Transverse colon (tissue), 4 donors: Measurements from ENCODE around the gene CNTNAP2. TPM values are rescaled to one million over a fixed set of nuclear protein-coding genes. Genes with fewer than 3 reads are reported as not detected.

Source experiments
- DNase-seq: peaks from one replicate; pipeline ENCODE4 v3.0.0-alpha.2; 2019
- H3K27ac ChIP-seq, 4 donors: fragments of 200-600 bp; sonication (generic); 2 replicates each; pipeline ENCODE4 v1.5.1; 2016 to 2018; ENCODE audit warnings: inconsistent platforms in 4 of 4
- H3K27me3 ChIP-seq: fragments of 200-600 bp; sonication (generic); 2 replicates; pipeline ENCODE4 v1.5.1; 2017; ENCODE audit warnings: inconsistent platforms
- H3K36me3 ChIP-seq, 4 donors: fragments of 200-600 bp; sonication (generic); 2 replicates each; pipeline ENCODE4 v1.5.1; 2017 to 2019; ENCODE audit warnings: inconsistent platforms in 4 of 4
- H3K4me1 ChIP-seq, 4 donors: fragments of 200-600 bp; sonication (generic); 2 replicates each; pipeline ENCODE4 v1.5.1; 2017 to 2020; ENCODE audit warnings: inconsistent platforms in 4 of 4
- H3K4me3 ChIP-seq, 4 donors: fragments of 200-600 bp; sonication (generic); 1 replicate in 1 of 4; 2 replicates in 3 of 4; pipeline versions ENCODE4 v1.5.1 to v1.6.1; 2017 to 2019; ENCODE audit warnings: inconsistent platforms in 4 of 4
- H3K9me3 ChIP-seq, 2 donors: fragments of 200-600 bp; sonication (generic); 2 replicates each; pipeline ENCODE4 v1.5.1; 2017 to 2019; ENCODE audit warnings: inconsistent platforms in 2 of 2
- EP300 ChIP-seq: sonication (generic); formaldehyde crosslinking; IDR thresholded peaks from one replicate; pipeline ENCODE4 v1.6.1; 2017; ENCODE audit warnings: antibody characterized with exemption, low read depth
- POLR2A ChIP-seq: fragments of 450-650 bp; IDR thresholded peaks from one replicate; pipeline ENCODE4 v1.6.1; 2016; ENCODE audit warnings: antibody characterized with exemption, mild to moderate bottlenecking, moderate library complexity
- POLR2AphosphoS5 ChIP-seq, 3 donors: sonication (generic); formaldehyde crosslinking; IDR thresholded peaks; one replicate each; pipeline ENCODE4 v1.6.1; 2016; ENCODE audit warnings: antibody characterized with exemption in 3 of 3
- WGBS, 2 donors: methylation state at CpG; one replicate each; pipeline ENCODE4 v1.1.5; 2018; ENCODE audit warnings: low coverage in 1 of 2; 5-methylcytosine and 5-hydroxymethylcytosine counted together
- in situ Hi-C, 4 donors: fragments of 200-750 bp; cut with MboI; loops; one replicate each; pipeline versions ENCODE4 v1.15.0 to v1.15.1; 2017; ENCODE audit warnings: low sequenced_read_pairs in 3 of 4, low pct_ligation_motif_present in 1 of 4, low pct_unique_long_range_greater_than_20kb in 1 of 4
- intact Hi-C: fragments of 100-400 bp; cut with DNase I; formaldehyde crosslinking; loops from one replicate; pipeline ENCODE4 v1.15.1; 2023; ENCODE audit warnings: low total_unique reads
- total RNA-seq, 4 donors: library from RNA; depleted of rRNA; stranded (reverse); fragments of >200 nt; gene quantifications; one replicate each; pipeline ENCODE4 v1.1.0, GENCODE V29; 2016
- TF ChIP-seq, protein P1 (sequence below), 5 experiments: fragments of 200-600 bp in 3 of 5; fragments of 450-650 bp in 2 of 5; sonication (generic) in 3 of 5; IDR thresholded peaks; 1 replicate in 2 of 5; 2 replicates in 3 of 5; pipeline ENCODE4 v1.5.1; 2016 to 2017; ENCODE audit warnings: antibody characterized with exemption in 5 of 5, inconsistent platforms in 3 of 5, mild to moderate bottlenecking in 2 of 5, moderate library complexity in 1 of 5

The CNTNAP2 gene
- total RNA-seq, 4 donors from 2014 or later: 0.60 to 2.9 (median 2.4) TPM

DNA sequence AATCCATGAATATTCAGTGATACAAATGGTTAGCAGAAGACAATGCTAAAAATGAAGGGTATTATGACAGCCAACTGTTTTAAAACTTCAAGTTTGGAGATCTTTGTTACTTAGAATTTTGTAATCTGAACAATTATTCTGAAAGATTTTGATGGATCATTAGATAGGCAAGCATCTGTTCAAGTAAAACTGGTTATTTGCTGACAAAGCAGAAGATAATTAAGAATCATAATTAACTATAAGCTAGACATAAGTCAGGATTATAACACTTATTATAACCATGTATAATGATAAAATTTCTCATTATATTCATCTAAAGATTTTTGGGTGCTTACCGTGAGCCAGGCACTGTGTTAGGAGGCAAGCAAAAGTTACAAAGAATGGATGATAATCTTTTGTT lies 1145.1 kb downstream of the CNTNAP2 start:
- no peaks in the 10 kb centered on the region for H3K36me3 ChIP-seq
- H3K4me1 ChIP-seq: no peaks in the 10 kb centered on the region
- no peaks in the 10 kb centered on the region for H3K27me3 ChIP-seq
- TF ChIP-seq POLR2A (no peak), EP300 (no peak), POLR2AphosphoS5 (IDR thresholded peaks at IDR 0.05) (no peak)
- TF ChIP-seq, protein P1, sequence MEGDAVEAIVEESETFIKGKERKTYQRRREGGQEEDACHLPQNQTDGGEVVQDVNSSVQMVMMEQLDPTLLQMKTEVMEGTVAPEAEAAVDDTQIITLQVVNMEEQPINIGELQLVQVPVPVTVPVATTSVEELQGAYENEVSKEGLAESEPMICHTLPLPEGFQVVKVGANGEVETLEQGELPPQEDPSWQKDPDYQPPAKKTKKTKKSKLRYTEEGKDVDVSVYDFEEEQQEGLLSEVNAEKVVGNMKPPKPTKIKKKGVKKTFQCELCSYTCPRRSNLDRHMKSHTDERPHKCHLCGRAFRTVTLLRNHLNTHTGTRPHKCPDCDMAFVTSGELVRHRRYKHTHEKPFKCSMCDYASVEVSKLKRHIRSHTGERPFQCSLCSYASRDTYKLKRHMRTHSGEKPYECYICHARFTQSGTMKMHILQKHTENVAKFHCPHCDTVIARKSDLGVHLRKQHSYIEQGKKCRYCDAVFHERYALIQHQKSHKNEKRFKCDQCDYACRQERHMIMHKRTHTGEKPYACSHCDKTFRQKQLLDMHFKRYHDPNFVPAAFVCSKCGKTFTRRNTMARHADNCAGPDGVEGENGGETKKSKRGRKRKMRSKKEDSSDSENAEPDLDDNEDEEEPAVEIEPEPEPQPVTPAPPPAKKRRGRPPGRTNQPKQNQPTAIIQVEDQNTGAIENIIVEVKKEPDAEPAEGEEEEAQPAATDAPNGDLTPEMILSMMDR (IDR thresholded peaks at IDR 0.05): no peak
- no peaks in the 10 kb centered on the region for H3K9me3 ChIP-seq
- 87 to 95% methylated on average over 1 of the region's 1 CpG for WGBS, 2 donors
- intact Hi-C loops: no loop called here
- in situ Hi-C loops: loop anchor here in 1 of 4 donors (25.0 kb wide), 1 partner anchor 826 kb away; no protein-coding TSS in a partner anchor
- no peak for DNase-seq
- H3K27ac ChIP-seq: no peak overlapping the region
- H3K4me3 ChIP-seq: no peak overlapping the region

DNA sequence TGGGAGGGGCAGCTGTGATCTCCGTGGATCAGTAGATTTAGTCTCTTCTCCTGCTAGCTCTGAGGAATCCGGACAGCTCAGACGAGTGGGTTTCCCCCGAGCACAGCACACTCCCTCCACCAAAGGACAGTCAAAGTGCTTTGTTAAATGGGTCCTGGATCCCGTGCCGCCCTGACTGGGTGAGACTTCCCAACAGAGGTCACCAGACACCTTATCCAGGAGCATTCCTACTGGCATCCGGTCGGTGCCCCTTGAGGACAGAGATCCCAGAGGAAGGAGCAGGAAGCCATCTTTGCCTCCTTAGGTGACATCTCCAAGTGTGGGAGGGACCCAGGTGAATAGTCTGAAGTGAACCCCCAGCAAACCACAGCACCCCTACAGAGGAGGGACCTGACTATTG lies 1148.9 kb downstream of the CNTNAP2 start:
- no peaks in the 10 kb centered on the region for H3K27me3 ChIP-seq
- intact Hi-C loops (no loop called here), in situ Hi-C loops (loop anchor here in 1 of 4 donors (25.0 kb wide), 1 partner anchor 822 kb away; no protein-coding TSS in a partner anchor)
- 80 to 82% methylated on average over 6 to 8 of the region's 8 CpGs for WGBS, 2 donors
- no peaks in the 10 kb centered on the region for H3K4me1 ChIP-seq
- H3K4me3 ChIP-seq: no peak overlapping the region
- H3K27ac ChIP-seq: no peak overlapping the region
- H3K9me3 ChIP-seq: no peaks in the 10 kb centered on the region
- no peak for DNase-seq
- TF ChIP-seq, protein P1 (IDR thresholded peaks at IDR 0.05): no peak
- TF ChIP-seq EP300: no peak
- no peak for TF ChIP-seq POLR2A
- TF ChIP-seq POLR2AphosphoS5 (IDR thresholded peaks at IDR 0.05): no peak
- no peaks in the 10 kb centered on the region for H3K36me3 ChIP-seq

DNA sequence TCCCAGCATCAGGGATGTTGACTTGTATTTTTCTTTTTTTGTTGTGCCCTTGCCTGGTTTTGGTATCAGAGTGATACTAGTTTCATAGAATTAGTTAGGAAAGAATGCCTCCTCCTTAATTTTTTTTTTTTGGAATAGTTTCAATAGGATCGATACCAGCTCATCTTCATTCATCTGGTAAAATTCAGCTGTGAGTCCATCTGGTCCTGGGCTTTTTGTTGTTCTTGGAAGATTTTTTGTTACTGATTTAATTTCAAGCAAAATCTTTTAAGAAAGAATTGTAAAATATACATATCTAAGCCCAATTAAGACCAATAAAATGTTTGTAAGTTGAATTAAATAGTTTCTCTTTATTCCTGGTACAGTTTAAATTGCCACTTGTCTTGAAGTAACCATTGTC lies 1159.5 kb downstream of the CNTNAP2 start:
- Histone ChIP-seq H3K27ac (no peak overlapping the region), H3K36me3 (no peaks in the 10 kb centered on the region), H3K4me3 (no peak overlapping the region), H3K27me3 (no peaks in the 10 kb centered on the region), H3K4me1 (no peaks in the 10 kb centered on the region), H3K9me3 (peaks cover 0 to 8% of the 10 kb centered on the region in 2 donors)
- intact Hi-C loops (no loop called here), in situ Hi-C loops (no loop called here)
- 72 to 100% methylated on average over 1 of the region's 1 CpG for WGBS, 2 donors
- DNase-seq: no peak
- TF ChIP-seq, protein P1 (IDR thresholded peaks at IDR 0.05): no peak
- TF ChIP-seq EP300 (no peak), POLR2A (no peak), POLR2AphosphoS5 (IDR thresholded peaks at IDR 0.05) (no peak)

DNA sequence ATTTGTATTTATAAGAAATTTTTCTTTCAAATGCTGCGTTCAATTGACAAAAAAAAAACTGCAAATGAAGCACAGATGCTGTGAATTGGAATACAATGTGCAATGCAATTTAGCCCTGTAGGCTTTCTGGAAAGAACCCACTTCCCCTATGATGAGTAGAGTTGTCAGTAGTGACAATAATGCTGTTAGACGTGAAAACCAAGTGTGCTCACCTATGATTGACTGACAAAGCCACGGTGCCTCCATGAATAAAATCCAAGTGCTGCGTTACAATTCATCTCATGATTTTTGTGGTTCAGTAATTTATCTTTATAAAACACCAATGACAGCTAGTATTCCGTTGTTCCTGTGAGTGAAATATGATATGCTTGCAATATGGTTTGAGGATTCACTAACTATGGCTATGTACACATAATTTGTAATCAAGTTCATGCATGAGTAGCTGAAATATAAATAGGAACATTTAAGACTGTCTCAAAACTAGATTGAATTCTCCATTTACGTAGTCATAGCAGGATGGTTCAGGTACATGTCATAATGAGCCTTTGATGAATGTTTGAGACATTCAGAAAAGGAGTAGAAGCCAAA lies 1160.3 kb downstream of the CNTNAP2 start:
- DNase-seq: no peak
- H3K27ac ChIP-seq: no peak overlapping the region
- intact Hi-C loops (no loop called here), in situ Hi-C loops (no loop called here)
- H3K36me3 ChIP-seq: no peaks in the 10 kb centered on the region
- no peaks in the 10 kb centered on the region for H3K27me3 ChIP-seq
- peaks cover 0 to 8% of the 10 kb centered on the region in 2 donors for H3K9me3 ChIP-seq
- no peak for TF ChIP-seq POLR2AphosphoS5 (IDR thresholded peaks at IDR 0.05)
- no peak for TF ChIP-seq POLR2A
- no peak for TF ChIP-seq EP300
- TF ChIP-seq, protein P1 (IDR thresholded peaks at IDR 0.05): no peak
- no peaks in the 10 kb centered on the region for H3K4me1 ChIP-seq
- 68 to 71% methylated on average over 6 of the region's 6 CpGs for WGBS, 2 donors
- no peak overlapping the region for H3K4me3 ChIP-seq
